Measurements from ENCODE around the gene ALPK1.

DNA sequence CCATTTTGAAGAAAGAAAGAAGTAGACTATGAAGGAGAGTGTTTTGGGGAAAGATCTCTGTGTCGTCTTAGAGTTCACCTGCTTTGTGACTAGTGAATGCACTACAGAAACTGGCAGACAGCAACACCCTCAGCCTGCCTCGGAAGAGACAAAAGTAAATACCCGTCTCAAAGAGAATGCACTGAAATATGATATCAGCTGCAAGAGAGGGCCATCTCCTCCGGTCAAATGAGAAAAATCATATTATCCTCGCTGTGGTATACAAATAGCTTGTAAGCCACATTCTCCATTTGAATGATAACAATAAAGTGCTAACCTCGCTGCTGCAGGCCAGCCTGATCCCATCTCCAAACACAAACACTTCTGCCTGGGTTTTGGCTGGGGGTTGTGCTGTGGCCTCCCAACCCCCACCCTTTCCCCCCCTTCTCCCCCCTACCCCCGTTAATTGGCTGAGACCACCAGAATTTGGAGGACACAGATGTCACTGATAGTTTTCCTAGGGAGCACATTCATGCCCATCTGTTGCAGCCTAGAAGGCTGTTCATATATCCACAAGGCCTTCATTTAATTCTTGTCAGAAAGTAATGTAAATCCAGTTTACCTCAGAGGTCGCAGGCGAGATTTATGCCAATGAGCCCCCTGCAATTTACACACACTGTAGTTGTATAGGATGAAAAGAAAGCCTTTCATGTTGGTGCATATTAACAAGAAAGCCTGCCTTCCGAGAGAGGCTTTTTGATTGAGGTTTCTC lies 46.3 kb downstream of the ALPK1 start:
- TF ChIP-seq, protein P1, sequence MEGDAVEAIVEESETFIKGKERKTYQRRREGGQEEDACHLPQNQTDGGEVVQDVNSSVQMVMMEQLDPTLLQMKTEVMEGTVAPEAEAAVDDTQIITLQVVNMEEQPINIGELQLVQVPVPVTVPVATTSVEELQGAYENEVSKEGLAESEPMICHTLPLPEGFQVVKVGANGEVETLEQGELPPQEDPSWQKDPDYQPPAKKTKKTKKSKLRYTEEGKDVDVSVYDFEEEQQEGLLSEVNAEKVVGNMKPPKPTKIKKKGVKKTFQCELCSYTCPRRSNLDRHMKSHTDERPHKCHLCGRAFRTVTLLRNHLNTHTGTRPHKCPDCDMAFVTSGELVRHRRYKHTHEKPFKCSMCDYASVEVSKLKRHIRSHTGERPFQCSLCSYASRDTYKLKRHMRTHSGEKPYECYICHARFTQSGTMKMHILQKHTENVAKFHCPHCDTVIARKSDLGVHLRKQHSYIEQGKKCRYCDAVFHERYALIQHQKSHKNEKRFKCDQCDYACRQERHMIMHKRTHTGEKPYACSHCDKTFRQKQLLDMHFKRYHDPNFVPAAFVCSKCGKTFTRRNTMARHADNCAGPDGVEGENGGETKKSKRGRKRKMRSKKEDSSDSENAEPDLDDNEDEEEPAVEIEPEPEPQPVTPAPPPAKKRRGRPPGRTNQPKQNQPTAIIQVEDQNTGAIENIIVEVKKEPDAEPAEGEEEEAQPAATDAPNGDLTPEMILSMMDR (IDR thresholded peaks at IDR 0.05): no peak
- TF ChIP-seq ZFX (IDR thresholded peaks at IDR 0.05; ENCODE audit: borderline replicate concordance): no peak
